GM19324 (cell line): ENCODE measurements around the gene FOXK1.
A peak's percentile ranks its signal among the peaks of the same experiment; 100 is the strongest.

Experiments
- ATAC-seq: cut with Tn5 transposase; IDR thresholded peaks from one replicate; pipeline ENCODE4 v1.9.1; 2021; ENCODE audit warnings: mild to moderate bottlenecking, moderate library complexity; ENCODE audit not compliant: unreplicated experiment, low FRiP score

The FOXK1 gene

GRCh38 chr7:4762121-4763055, 80.3 kb downstream of the FOXK1 start:
- no peak for ATAC-seq

- ATAC-seq, result no peak
Measured at GRCh38 chr7:4763091-4763793, 81.1 kb downstream of the FOXK1 start.

- ATAC-seq, result no peak
Measured at GRCh38 chr7:4763794-4764185, 81.7 kb downstream of the FOXK1 start.

- no peak for ATAC-seq
Measured at GRCh38 chr7:4764402-4765007, 82.4 kb downstream of the FOXK1 start.

- ATAC-seq, result no peak
Measured at GRCh38 chr7:4765776-4766490, 83.8 kb downstream of the FOXK1 start.

- no peak for ATAC-seq
Measured at GRCh38 chr7:4766666-4767519, 84.8 kb downstream of the FOXK1 start.

- ATAC-seq, result no peak
Measured at GRCh38 chr7:4768597-4769569, 86.8 kb downstream of the FOXK1 start.

- ATAC-seq, result no peak
Measured at GRCh38 chr7:4769761-4770160, 87.7 kb downstream of the FOXK1 start.

- ATAC-seq, result no peak
Measured at GRCh38 chr7:4770886-4771285, 88.8 kb downstream of the FOXK1 start.

GRCh38 chr7:4771737-4772136, 89.6 kb downstream of the FOXK1 start:
- ATAC-seq, result no peak

- no peak for ATAC-seq
Measured at GRCh38 chr7:4772306-4772705, 90.2 kb downstream of the FOXK1 start.

GRCh38 chr7:4774007-4774406, 91.9 kb downstream of the FOXK1 start:
- no peak for ATAC-seq

- peak; percentile 27 for ATAC-seq
Measured at GRCh38 chr7:4774658-4775249, 92.7 kb downstream of the FOXK1 start.

- ATAC-seq, result peak; percentile 97
Measured at GRCh38 chr7:4775250-4775847, 93.3 kb downstream of the FOXK1 start, which contains the start of gene AP5Z1. Gene AP5Z1 (plus strand): TSS chr7:4775623. CDS start chr7:4775716, 93 bp downstream.

- no peak for ATAC-seq
Measured at GRCh38 chr7:4775848-4776623, 93.9 kb downstream of the FOXK1 start.

- ATAC-seq, result no peak
Measured at GRCh38 chr7:4779118-4779517, 97.0 kb downstream of the FOXK1 start.
